ENCODE measurements around the gene HHLA2. TPM values are rescaled to one million over a fixed set of nuclear protein-coding genes. Genes with fewer than 3 reads are reported as not detected.

Gene HHLA2
- total RNA-seq, 1 donor from 2014 or later: not detected

- no peak for DNase-seq
Observed at GRCh38 chr3:108300103-108300849, 3.9 kb downstream of the HHLA2 start.

- DNase-seq: no peak
Observed at GRCh38 chr3:108301695-108302404, 5.5 kb downstream of the HHLA2 start.

DNA sequence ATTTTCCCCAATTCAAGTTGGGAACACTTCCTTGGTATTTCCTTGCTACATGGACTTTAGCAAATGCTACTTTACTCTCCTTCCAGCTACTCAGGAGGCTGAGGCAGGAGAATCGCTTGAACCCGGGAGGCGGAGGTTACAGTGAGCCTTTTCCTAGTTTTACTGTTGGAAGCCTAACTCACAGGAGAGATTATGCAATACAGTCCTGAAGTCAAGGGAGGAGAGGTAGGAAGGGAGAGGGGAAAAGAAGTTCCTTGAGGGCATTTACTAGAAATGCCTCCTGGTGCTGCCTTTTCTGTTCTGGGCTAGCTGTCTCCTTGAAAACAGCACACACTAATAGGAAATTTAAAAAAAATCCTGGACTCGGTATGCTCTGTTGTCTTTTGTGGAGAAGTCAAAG, 6.2 kb downstream of the HHLA2 start:
- DNase-seq: no peak

GRCh38 chr3:108305484-108306172, 9.3 kb downstream of the HHLA2 start:
- no peak for DNase-seq

DNA sequence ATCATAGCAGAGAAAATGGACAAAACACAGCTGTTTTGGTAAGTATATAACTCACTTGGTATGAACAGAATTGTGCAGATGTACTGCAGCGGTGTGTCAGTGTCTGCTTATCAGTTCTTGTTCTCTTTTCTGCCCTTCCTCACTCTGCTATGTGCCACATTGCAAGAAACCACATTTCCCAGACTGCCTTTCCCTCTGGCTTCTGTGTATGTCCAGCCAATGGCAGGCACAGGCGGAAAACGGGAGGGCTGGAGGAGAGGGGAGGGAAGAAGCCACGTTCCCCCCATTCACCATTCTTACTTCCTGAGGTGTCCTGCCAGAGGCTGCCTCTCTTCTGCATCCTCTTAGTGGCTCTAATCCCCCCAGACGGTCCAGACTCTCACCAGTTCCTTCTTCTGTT, 15.4 kb downstream of the HHLA2 start:
- DNase-seq: no peak

DNA sequence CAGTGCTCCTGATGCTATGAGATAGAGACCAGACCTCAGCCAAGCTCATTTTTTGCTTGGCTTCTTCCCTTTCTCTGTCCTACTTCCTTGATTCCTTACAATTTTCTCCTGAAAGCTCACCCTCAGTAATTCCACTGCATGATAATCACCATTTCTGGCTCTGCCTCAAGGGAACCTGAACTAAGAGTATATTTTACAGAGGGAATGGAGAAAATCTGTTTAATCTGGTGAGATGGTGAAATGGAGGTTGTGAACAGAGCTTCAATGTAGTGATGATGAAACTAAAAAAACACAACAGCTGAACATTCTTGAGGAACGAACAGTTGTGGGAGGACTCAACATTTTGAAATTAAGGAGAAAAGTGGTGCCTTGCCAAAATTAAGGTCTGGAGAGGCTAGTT, 16.3 kb downstream of the HHLA2 start:
- no peak for DNase-seq

DNA sequence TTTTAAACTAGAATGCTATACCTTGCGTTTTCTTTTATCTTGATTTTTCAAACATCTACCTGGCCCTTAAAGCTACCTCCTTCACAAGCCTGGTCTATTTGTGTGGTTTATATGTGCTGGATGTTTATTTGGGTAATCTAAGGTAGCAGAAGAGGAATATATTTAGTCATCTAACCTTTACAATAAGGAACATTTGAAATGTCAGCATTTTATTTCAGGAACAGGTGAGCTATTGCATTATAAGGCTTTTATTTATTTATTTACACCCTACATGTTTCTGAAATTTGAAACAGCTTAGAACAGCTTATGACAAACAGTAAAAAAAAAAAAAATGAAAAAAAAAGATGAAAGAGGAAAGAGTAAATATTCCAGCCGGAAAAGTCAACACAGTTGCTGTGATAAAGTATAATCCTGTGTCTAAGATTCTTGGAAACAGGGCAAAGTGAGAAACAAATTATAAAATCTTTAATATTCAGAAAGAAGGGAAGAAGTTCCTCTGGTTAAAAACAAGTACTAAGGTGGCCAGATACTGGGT, 19.5 kb downstream of the HHLA2 start:
- no peak for DNase-seq

GRCh38 chr3:108319428-108320082, 23.2 kb downstream of the HHLA2 start:
- no peak for DNase-seq

DNA sequence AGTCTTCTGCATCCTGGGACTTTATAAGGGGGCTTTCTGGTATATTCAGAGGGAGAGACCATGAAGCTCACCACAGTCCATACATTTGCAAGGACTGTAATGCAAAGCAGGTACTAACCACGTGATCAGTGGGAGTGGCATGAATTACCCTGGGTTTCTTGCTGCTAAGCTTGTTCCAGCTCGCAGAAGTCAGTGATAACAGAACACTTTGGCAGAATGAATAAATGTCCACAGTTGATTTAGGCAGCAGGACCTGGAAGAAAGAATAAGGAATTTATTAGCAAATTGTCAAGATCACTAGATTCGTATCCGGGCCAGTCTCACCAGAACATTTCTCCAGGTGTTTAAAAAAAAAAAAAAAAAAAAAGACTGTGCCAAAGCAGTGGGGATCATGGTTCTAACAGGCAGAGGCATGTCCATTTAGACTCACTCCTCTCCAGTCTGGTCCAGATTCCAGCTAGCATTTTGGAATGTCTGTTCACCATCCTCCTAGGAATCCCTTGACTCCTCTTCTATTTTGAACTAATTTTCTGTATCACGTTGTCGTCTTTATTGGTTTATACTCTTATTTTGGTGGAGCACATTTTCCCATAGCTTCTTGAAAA, 24.5 kb downstream of the HHLA2 start:
- no peak for DNase-seq

DNA sequence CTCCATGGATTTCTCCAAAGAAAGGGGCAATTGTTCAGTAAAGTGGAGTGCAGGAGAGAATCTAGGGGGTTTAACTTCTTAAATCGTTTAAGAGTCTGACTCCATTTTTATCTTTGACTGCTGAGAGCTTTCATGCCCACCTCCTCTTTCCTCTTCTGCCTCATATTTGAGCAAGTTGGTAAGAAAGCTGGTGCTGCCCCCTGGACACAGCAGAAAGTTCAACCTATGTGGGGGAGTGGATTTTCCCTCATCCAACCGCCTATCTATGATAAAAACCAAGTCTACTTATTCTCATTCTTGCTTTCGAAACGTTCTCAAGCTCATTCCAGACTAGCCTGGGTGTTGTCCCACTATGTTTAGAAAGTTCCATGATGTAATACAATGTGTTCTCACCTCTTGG, 26.0 kb downstream of the HHLA2 start:
- DNase-seq: no peak

DNA sequence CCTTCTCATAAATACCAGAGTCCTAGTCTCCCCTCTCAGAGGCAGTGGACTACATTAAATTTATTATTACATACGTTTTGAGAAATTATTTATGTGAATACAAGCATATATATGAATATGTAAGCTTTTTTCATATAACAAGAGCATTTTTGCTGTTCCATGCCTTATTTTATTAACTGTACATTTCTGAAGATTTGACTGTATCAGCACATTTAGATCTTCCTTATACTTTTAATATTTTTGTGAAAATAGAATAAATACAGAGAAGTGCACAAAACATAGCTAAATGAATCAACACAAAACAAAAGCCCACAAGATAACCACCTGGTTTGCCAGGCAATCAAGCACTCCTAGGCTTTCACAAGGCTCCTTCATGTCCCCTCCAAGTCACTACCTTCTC, 27.8 kb downstream of the HHLA2 start:
- DNase-seq: no peak

DNA sequence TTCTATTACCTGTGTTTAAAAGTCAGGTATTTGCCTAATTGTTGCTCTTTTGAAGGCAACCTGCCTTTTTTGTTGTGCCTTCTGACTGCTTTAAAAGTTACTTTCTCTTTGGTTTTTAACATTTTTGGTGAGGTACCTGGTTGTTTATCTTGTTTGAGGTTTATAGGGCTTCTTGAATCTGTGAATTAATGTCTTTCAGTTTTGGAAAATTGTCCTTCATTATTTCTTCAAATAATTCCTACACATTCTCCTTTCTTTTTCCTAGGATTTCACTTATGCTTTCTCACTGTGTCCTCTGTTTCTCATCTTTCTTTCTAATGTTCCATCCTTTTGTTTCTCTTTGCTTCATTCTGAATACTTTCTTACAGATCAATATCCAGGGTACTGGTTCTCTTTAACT, 30.8 kb downstream of the HHLA2 start:
- no peak for DNase-seq

DNA sequence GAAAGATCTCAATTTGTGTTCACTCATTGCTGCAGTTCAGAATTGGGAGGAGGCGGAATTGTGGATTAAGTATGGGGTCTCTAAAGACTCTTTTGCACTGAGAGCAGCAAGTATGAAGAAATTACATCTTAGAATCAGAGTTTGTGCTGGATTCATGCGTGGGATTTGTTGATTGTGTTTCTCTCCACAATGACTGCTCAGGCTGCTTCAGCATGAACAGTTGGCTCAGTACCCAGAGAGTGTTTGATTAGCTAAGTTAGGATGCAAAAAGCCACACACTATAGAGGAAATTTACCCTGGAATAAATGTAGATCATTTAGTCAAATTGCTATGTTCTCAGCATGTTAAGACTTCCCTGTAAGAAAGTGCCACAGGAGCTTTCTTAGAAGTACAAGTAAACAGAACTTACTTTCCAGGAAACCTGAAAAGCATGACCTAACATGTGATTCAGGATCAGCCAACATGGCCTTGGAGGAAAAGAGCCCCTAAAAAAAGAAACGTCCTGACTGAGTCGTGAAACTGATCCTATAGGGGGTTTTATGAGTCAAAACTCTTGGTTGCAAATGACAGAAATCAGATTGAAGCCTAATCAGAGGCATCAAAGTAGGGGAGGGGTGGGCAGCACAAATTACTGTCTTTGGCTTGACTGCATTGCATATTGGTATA, 32.6 kb downstream of the HHLA2 start:
- DNase-seq: no peak

DNA sequence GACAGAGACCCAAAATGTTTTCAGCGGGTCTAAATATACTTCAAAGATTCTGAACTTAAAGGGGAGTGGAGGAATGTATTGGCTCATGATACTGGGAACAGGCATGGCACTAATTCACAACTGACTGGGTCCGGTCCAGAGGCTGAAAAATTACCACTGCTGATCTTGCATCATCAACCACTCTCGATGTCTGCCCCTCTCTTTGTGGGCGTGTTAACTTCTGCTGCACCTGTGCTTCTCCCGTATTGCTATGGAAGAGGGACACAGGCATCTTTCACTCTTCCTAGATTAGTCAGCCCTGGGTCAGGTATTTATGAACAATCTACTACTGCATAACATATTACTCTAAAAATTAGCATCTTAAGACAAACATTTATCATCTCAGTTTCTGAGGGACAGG, 33.2 kb downstream of the HHLA2 start:
- DNase-seq: no peak

DNA sequence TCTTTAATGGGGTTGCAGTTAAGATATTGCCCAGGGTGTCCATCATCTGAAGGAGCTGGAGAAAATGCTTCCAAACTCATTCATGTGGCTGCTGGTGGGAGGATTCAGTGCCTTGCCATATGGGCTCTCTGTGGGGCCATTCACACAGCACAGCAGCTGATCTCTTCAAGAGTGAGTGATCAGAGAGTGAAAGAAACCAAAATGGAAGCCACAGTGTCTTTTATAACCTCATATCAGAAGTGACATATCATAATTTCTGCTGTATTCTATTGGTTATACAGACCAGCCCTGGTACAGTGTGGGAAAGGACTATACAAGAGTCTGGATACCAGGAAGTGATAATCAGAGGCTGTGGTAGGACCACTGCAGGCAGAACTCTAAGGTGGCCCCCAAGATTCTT, 33.6 kb downstream of the HHLA2 start:
- DNase-seq: no peak

- DNase-seq: no peak
Observed at GRCh38 chr3:108331792-108332191, 35.4 kb downstream of the HHLA2 start.

DNA sequence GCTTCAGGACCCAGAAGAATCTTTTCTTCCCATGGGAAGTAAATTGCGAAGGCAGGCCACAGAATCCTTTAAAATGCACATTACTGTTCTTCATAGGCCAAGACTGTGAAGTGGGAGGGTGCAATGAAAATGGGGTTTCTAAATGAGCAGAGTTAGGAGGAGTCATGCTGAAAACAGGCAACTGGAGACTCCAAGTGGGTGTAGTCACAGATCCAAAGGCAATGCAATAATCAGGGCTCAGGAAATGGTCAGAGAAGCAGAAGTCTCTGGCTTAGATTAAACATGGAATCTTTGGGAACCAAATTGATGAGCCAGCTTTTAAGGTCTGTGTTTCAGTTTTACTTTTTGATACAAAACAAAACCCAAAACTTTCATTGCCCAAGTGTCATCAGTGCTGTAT, 37.6 kb downstream of the HHLA2 start:
- no peak for DNase-seq

GRCh38 chr3:108334701-108335100, 38.4 kb downstream of the HHLA2 start:
- no peak for DNase-seq

DNA sequence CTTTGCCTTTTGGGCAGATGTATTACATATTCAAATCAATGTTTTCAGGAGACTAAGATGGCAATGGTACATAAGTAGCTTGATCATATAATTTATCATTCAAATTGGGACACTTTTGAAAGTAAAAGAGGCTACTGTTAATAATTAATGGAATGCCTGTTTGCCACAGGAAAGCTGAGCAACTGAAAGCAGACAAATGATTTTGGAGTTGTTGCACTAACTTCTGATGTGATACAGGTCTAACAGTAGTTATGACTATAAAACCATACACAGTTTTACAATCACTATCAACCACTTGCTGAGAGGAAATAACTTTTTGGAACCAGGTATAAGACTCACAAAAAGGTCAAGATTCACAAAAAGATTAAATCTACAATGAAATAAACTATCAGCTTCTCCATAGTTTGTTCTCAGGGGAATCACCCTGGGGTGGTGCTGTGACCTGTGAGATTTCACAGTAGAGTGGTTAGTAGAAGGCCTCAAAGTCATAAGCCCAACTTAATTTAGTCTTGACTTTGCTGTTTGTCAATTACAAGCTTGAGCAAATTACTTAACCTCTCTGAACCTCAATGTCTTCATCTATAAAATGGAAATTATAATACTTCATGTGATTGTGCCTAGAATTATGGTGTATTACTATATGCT, 42.7 kb downstream of the HHLA2 start:
- no peak for DNase-seq

DNA sequence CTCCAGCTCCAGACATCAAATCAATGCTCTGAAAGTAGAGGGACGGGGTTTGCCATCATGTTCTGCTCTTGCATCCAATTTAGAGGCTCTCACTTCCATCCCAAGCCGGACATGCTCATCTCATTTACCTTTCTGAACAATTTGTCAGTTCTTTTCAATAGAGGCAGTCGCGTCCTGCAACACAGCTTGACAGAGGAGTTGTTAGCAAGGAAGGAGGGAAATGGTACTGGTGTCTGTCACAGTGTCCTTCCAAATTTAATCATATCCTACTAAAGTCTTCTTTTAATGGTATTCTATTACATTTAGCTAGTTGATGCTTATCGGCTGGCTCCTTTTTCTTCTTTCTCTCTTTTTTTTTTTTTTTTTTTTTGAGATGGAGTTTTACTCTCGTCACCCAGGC, 45.6 kb downstream of the HHLA2 start:
- DNase-seq: no peak

DNA sequence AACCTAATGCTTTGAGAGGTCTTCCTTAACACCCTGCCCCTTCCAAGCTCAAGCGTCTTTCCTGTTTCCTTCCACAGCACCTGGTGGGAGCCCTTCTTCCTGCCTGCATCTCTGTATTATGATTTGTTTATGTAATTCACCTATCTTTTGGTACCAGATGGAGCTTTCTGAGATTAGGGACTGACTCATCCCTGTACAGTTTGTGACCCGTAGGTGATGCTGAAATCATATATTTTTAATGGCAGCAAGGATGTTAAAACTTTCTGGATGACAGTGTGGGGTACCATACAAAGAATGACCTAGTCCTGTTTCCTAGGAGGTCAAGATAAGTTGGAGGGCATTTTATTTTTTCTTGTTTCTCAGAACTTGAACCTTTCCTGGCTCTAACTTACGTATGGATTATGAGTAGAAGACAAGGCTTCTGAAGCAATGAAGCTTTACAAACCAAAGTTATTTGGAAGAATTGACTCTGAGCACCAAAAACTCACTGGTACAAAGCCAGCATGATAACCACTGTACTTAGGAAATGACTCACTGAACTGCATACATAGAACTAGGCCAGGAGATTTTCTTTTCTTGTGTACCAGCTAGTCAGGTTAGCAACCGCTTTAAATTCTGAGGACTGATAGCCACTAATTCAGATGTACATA, 46.6 kb downstream of the HHLA2 start:
- no peak for DNase-seq

All from occipital lobe (tissue), 2 donors.